Stimulated activated naive CD8-positive, alpha-beta T cell treated with anti-CD3 and anti-CD28 coated beads, Interleukin-15, Interleukin-2, amounts not matched to agents 100 ng/mL and 50 ng/mL, for 24 hours (primary cell): ENCODE results near the gene PLBD1.

Experiments used
- H3K27ac Mint-ChIP-seq: one replicate; pipeline ENCODE4 v1.8.0; 2021; ENCODE audit warnings: mild to moderate bottlenecking, mixed read lengths
- H3K27me3 Mint-ChIP-seq: one replicate; pipeline ENCODE4 v1.8.0; 2021; ENCODE audit warnings: mixed read lengths
- H3K36me3 Mint-ChIP-seq: one replicate; pipeline ENCODE4 v1.8.0; 2021; ENCODE audit warnings: low read depth, mixed read lengths
- H3K4me1 Mint-ChIP-seq: one replicate; pipeline ENCODE4 v1.8.0; 2021; ENCODE audit warnings: low read depth, mixed read lengths
- H3K4me3 Mint-ChIP-seq: one replicate; pipeline ENCODE4 v1.8.0; 2021; ENCODE audit warnings: mild to moderate bottlenecking, mixed read lengths
- H3K9me3 Mint-ChIP-seq: one replicate; pipeline ENCODE4 v1.8.0; 2021; ENCODE audit warnings: mixed read lengths

PLBD1 gene

DNA sequence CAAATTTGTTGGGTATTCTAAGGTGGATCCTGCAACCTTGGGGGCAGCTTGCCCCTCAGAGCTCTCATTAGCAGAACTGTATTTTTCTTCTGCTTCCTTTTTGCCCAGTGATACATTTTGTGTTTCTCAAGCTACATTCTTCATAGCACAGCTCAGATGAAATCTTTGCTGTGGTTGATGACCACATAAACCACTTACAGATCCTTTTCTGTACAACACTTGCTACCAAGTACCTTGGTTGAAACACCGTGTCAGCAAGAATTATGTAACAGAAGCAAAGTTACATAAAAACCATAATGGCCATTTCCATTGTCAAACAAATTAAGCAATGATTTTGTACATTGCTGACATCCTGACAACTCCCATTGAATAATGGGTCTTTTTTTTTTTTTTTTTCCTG lies 9.7 kb upstream of the PLBD1 start:
- Mint-ChIP-seq H3K27ac (no peak overlapping the region), H3K4me1 (peaks cover 18% of the 10 kb centered on the region), H3K36me3 (no peaks in the 10 kb centered on the region), H3K4me3 (no peak overlapping the region), H3K27me3 (peaks cover 5% of the 10 kb centered on the region), H3K9me3 (no peaks in the 10 kb centered on the region)

DNA sequence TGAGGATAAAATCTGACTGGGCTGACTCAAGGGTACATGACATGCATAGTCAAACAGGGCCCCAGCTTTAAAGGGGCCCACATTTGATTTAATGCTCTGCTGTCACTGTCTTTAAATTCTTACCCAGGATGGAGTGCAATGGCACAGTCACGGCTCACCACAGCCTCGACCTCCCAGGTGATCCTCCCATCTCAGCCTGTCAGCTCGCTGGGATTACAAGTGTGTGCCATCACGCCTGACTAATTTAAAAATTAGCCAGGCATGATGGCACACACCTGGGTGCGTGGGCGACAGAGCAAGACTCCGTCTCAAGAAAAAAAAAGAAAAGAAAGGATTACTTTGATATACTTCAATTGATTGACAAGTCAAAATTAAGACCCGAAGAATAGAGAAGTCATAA lies 9.2 kb upstream of the PLBD1 start:
- peaks cover 8% of the 10 kb centered on the region for H3K27me3 Mint-ChIP-seq
- no peak overlapping the region for H3K27ac Mint-ChIP-seq
- H3K9me3 Mint-ChIP-seq, result no peaks in the 10 kb centered on the region
- peaks cover 18% of the 10 kb centered on the region for H3K4me1 Mint-ChIP-seq
- H3K36me3 Mint-ChIP-seq, result no peaks in the 10 kb centered on the region
- H3K4me3 Mint-ChIP-seq, result no peak overlapping the region

DNA sequence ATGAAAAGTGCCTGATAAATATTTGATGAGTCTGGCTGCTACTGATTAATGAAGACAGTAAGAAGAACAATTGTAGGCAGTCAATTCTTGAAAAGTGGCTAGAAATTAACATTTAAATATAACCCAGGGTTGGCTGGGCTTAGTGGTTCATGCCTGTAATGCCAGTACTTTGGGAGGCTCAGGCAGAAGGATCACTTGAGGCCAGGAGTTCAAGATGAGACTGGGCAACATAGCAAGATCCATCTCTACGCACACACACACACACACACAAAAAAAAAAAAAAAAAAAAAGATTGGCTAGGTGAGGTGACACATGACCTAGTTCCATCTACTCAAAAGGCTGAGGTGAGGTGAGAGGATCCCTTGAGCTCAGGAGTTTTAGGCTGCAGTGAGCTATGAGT lies 7.9 kb upstream of the PLBD1 start:
- H3K4me3 Mint-ChIP-seq, result no peak overlapping the region
- no peaks in the 10 kb centered on the region for H3K9me3 Mint-ChIP-seq
- peaks cover 13% of the 10 kb centered on the region for H3K27me3 Mint-ChIP-seq
- peaks cover 18% of the 10 kb centered on the region for H3K4me1 Mint-ChIP-seq
- no peak overlapping the region for H3K27ac Mint-ChIP-seq
- no peaks in the 10 kb centered on the region for H3K36me3 Mint-ChIP-seq

DNA sequence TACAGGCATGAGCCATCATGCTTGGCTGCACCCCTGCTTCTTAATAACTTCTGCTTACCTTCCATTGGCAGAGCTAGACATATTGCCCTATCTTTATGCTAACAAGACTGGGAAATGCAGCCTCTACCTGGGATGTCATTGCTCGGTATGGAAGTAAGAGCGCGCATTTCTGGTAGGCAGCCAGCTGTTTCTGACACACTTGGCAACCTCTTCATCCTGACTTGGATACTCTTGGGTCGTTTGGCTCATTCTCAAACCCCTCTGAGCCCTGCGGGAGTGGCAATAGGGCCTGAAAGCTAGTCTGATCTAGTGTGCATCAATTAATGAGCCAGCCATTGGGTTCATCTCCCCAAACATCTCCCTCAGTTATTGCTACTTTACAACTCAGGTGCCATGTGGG lies 5.4 kb upstream of the PLBD1 start:
- H3K4me1 Mint-ChIP-seq, result peaks cover 18% of the 10 kb centered on the region
- H3K27me3 Mint-ChIP-seq, result peaks cover 29% of the 10 kb centered on the region
- H3K36me3 Mint-ChIP-seq, result no peaks in the 10 kb centered on the region
- H3K27ac Mint-ChIP-seq, result no peak overlapping the region
- no peaks in the 10 kb centered on the region for H3K9me3 Mint-ChIP-seq
- no peak overlapping the region for H3K4me3 Mint-ChIP-seq

DNA sequence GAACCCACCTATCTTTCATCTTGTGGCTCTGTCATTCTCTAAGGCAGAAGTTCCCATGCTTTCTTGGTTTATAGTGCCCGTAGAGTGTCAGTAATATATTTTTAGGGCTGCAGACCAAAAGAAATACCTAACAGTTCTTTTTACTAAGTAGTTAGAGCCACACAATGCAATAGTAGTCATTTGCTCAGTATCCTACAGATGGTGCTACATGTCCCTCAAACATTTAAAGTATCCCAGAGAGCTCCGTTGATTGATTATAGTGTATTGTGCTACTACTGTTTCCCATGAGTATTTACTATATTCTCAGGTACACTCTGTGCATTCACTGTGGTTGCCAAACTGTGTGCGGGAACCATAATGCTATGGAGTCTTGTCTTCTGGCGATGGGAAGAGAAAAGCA lies 4.7 kb upstream of the PLBD1 start:
- Mint-ChIP-seq H3K4me3 (no peak overlapping the region), H3K4me1 (peaks cover 15% of the 10 kb centered on the region), H3K36me3 (no peaks in the 10 kb centered on the region), H3K27ac (no peak overlapping the region), H3K27me3 (peaks cover 32% of the 10 kb centered on the region), H3K9me3 (no peaks in the 10 kb centered on the region)

DNA sequence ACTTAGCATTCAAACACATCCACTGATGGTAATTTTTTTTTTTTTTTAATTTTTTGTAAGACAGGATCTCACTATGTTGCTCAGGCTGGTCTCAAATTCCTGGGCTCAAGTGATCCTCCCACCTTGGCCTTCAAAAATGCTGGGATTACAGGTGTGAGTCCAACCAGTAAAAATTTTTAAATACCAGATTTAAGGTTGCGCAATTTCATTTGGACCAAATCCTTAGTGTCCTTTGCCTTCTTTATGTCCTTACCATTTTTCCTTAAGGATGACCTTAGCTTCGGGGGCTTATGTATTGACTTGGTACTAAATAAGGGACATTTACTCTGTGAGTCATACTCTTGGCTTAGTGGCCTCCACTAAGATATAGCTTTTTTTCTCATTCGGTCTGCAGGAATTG lies 4.1 kb upstream of the PLBD1 start:
- no peak overlapping the region for H3K27ac Mint-ChIP-seq
- H3K9me3 Mint-ChIP-seq, result no peaks in the 10 kb centered on the region
- no peaks in the 10 kb centered on the region for H3K36me3 Mint-ChIP-seq
- peaks cover 36% of the 10 kb centered on the region for H3K27me3 Mint-ChIP-seq
- H3K4me1 Mint-ChIP-seq, result peaks cover 9% of the 10 kb centered on the region
- no peak overlapping the region for H3K4me3 Mint-ChIP-seq

DNA sequence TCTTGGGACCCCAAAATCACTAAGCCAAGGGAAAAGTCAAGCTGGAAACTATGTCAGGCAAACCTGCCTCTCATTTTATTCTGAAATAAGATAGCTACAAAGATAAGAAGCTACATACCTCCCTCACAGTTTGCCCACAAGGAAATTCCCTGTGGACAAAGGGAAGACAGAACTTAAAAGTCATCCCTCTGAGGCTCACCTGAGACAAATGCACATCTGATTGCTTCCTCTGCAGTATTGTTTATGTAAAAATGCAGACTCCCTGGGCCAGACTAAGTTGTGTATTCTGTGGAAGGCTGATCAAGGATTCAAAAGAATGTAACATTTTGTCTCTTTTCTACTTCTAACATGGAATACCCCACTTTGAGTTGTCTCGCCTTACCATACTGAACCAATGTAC lies 2.5 kb upstream of the PLBD1 start:
- H3K36me3 Mint-ChIP-seq, result no peaks in the 10 kb centered on the region
- peaks cover 48% of the 10 kb centered on the region for H3K27me3 Mint-ChIP-seq
- H3K4me3 Mint-ChIP-seq, result no peak overlapping the region
- peaks cover 3% of the 10 kb centered on the region for H3K4me1 Mint-ChIP-seq
- H3K27ac Mint-ChIP-seq, result no peak overlapping the region
- no peaks in the 10 kb centered on the region for H3K9me3 Mint-ChIP-seq

DNA sequence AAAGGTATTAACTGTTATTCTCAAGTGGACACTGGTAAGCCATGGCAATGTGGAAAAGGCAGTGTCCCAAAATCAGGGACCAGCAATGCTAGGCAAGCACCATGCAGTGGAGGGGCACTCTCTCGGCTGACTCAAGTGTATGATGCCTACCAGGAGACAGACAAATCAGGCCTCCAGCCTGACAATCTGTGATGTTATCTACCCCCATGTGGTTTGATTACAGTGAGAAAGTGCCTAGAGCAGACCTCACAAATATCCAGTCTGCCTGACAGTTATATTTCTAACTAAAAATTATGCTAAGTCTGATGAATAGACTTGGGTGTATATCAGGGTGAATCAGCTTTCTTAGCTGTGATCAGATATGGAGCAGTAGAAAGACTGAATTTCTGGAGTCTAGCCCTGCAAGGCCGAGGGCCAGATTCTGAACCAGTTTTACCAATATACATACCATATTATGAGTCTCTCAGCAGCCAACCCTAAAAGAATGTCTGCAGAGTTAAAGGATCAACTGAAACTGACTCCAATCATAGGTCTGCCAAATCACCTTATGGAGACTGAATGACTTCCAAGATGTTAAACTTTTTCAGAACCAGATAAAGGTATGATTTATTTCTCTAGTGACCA lies 3.2 kb downstream of the PLBD1 start:
- Mint-ChIP-seq H3K4me3 (no peak overlapping the region), H3K27me3 (peaks cover 26% of the 10 kb centered on the region), H3K36me3 (no peaks in the 10 kb centered on the region), H3K4me1 (peaks cover 3% of the 10 kb centered on the region), H3K9me3 (no peaks in the 10 kb centered on the region), H3K27ac (no peak overlapping the region)

DNA sequence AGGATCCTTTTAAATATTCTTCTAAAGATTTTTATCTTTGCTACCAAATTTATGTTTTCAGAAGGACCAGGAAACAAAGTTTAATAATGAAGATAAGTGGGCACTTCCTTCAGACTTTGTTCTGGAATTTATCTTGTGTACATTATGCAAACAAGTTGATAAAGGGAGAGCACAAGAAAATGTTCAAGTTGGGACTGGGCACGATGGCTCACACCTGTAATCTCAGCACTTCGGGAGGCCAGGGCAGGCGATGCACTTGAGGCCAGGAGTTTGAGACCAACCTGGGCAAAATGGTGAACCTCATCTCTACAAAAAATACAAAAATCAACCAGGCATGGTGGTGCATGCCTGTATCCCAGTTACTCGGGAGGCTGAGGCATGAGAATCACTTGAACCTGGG lies 4.6 kb downstream of the PLBD1 start:
- H3K27ac Mint-ChIP-seq, result no peak overlapping the region
- peaks cover 18% of the 10 kb centered on the region for H3K27me3 Mint-ChIP-seq
- no peaks in the 10 kb centered on the region for H3K36me3 Mint-ChIP-seq
- H3K4me1 Mint-ChIP-seq, result peaks cover 9% of the 10 kb centered on the region
- no peaks in the 10 kb centered on the region for H3K9me3 Mint-ChIP-seq
- no peak overlapping the region for H3K4me3 Mint-ChIP-seq

DNA sequence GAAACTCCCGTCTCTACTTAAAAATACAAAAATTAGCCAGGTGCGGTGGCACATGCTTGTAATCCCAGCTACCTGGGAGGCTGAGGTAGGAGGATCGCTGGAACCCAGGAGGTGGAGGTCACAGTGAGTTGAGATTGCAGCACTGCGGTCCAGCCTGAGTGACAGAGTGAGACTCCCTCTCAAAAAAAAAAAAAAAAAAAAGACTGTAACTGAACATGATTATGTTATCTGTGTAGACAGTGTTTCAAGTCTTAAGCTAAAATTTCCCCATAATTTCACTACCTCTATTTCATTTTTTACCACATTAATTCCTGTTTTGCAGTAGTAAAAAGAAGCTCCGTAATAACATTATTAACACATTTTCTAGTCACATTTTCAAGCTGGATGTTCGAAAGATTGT lies 5.4 kb downstream of the PLBD1 start:
- Mint-ChIP-seq H3K36me3 (no peaks in the 10 kb centered on the region), H3K27ac (no peak overlapping the region)

DNA sequence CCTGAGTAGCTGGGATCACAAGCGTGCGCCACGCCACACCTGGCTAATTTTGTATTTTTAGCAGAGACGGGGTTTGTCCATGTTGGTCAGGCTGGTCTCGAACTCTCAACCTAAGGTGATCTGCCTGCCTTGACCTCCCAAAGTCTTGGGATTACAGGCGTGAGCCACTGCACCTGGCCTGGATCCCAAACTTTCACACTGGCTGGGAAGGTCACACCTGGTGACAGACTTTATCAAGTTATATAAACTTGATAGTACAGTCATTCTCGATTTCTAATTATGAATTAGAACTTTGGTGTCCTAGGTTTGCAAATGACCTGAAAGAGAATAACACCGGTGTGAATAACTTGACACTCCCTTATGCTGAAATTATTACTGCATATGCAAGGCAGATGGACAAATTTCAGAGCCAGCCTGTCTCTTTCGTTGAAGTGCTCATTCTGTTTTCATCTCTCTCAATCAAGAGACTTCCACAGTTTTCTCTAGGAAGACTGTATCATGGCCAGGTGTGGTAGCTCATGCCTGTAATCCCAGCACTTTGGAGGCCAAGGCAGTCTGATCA lies 5.9 kb downstream of the PLBD1 start:
- H3K27me3 Mint-ChIP-seq, result peaks cover 12% of the 10 kb centered on the region
- H3K9me3 Mint-ChIP-seq, result no peaks in the 10 kb centered on the region
- peaks cover 8% of the 10 kb centered on the region for H3K4me1 Mint-ChIP-seq
- H3K27ac Mint-ChIP-seq, result no peak overlapping the region
- H3K4me3 Mint-ChIP-seq, result no peak overlapping the region
- H3K36me3 Mint-ChIP-seq, result no peaks in the 10 kb centered on the region

More for the DNA sequence above, 5.4 kb downstream of the PLBD1 start:
- H3K27me3 Mint-ChIP-seq, result peaks cover 16% of the 10 kb centered on the region
- H3K4me3 Mint-ChIP-seq, result no peak overlapping the region
- H3K9me3 Mint-ChIP-seq, result no peaks in the 10 kb centered on the region
- peaks cover 8% of the 10 kb centered on the region for H3K4me1 Mint-ChIP-seq

DNA sequence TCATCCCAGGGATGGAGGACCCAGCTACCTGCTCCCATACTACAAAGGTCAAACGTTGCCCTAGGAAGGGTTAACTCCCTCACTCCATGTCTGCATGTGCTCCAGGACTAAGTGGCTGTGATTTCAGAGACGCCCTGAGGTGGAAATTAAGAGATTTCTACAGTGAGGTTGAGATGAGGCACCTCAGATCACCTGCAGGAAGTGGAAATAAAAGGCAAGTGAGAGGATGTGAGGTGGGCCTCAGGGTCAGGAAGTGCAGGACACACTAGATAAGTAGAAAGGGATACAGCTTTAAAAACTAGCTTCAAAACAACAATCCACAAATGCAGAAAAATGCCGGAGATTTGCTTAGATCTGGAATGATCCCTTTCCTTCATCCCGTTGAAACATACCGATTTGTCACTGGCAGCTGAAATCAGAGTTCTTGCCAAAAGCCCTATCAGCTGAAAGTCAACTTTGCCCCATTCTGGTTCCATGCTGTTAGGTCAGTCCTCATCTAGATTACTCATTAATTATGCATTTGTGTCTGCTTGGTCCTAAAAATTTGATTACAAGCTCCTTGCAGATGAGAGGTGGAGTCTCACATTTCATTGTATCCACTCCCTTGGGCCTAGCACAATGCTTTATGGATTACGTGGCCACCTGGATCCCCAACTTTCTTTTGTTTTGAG lies 6.6 kb downstream of the PLBD1 start:
- Mint-ChIP-seq H3K4me3 (no peak overlapping the region), H3K27me3 (peaks cover 7% of the 10 kb centered on the region), H3K4me1 (peaks cover 8% of the 10 kb centered on the region), H3K9me3 (no peaks in the 10 kb centered on the region), H3K27ac (no peak overlapping the region), H3K36me3 (no peaks in the 10 kb centered on the region)

DNA sequence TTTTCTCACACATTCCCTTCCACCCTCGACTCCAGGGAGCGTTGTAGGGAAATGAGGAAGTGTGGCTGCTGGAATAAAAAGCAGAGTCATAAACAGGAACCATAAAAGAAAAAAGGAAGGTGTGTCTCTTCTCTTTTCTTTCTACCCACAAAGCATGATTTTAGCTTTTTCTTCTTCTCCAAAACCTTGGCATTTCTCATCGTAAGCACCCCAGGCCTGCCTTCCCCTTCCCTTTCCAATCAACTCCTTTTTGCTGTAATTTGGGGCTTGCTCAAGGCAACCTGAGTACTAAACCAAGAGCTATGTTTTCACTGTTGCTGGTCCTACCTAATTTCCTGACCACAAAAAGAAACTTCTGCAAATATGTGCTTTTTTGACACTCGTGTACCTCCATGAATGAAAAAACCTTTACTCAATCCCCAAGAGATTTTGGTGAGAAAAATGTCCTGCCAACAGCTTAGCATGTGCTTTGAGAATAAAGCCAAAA lies 9.2 kb downstream of the PLBD1 start:
- H3K4me1 Mint-ChIP-seq, result peaks cover 8% of the 10 kb centered on the region
- H3K9me3 Mint-ChIP-seq, result no peaks in the 10 kb centered on the region
- H3K27ac Mint-ChIP-seq, result no peak overlapping the region
- no peaks in the 10 kb centered on the region for H3K27me3 Mint-ChIP-seq
- H3K36me3 Mint-ChIP-seq, result no peaks in the 10 kb centered on the region
- no peak overlapping the region for H3K4me3 Mint-ChIP-seq

DNA sequence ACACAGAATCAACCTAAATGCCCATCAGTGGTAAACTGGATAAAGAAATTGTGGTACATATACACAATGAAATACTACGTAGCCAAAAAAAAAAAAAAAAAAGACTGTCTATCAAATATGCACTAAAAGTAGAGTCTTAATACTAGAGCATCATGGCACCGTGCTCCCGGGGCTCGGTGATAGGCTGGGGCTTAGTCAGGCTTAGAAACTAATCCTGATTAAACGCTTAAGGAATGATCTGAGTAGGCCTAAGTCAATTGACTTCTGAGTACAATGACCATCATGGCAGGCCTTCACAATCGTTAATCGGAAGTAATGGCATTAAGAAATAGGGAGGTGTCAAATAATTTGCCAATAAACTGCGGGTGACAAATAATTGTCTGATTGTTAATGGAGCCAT lies 9.7 kb downstream of the PLBD1 start:
- Mint-ChIP-seq H3K36me3 (no peaks in the 10 kb centered on the region), H3K27me3 (peaks cover under 1% of the 10 kb centered on the region), H3K4me3 (no peak overlapping the region), H3K27ac (no peak overlapping the region), H3K9me3 (no peaks in the 10 kb centered on the region), H3K4me1 (peaks cover 8% of the 10 kb centered on the region)

DNA sequence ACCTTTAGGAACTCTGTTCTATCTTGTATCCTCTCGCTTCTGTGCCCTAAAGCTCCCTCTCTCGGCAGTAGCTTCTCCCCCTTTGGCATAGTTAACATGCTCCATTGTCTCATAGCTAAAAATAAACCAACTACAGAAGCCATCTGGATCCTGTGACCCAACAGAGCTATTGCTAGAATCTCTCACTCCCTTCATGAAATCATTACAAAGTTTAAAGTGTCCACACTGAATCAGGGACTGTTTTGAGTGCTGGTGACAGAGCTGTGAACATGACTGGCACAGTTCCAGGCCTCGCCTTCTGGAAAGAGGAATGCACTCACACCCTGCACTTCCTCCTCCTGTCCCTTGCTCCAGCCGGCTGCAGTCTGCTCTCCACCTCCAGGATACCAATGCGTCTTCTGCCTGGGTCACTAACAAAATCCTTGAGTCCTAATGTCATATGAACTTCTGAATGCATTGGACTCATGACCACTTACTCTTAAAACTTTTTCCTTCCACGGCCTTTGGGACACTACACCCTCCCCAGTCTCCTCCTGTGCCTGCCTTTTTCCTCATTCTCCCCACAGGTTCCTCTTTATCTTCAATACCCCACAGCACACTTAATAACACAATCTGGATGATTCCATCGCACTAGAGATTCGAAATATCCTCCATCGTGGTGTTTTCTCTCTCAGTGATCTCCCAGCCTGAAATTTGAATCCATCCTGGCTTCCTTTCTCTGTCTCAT lies 13.2 kb downstream of the PLBD1 start:
- Mint-ChIP-seq H3K27ac (no peak overlapping the region), H3K4me1 (peaks cover 8% of the 10 kb centered on the region), H3K9me3 (no peaks in the 10 kb centered on the region), H3K27me3 (peaks cover 7% of the 10 kb centered on the region), H3K36me3 (no peaks in the 10 kb centered on the region), H3K4me3 (no peak overlapping the region)
